ENCODE measurements around the gene GMIP.
A peak's percentile ranks its signal among the peaks of the same experiment; 100 is the strongest.

The GMIP gene

GRCh38 chr19:19661141-19661674 lies 17.8 kb upstream of the GMIP start:
- DNase-seq (ENCODE audit: low read depth in 2 of 2) = no peak

GRCh38 chr19:19659646-19660245 lies 16.3 kb upstream of the GMIP start:
- no peak for DNase-seq (ENCODE audit: low read depth in 2 of 2)

GRCh38 chr19:19657397-19657783 lies 13.9 kb upstream of the GMIP start:
- no peak for DNase-seq (ENCODE audit: low read depth in 2 of 2)

- no peak for DNase-seq (ENCODE audit: low read depth in 2 of 2)
Measured at GRCh38 chr19:19656451-19657396, 13.3 kb upstream of the GMIP start.

- DNase-seq (ENCODE audit: low read depth in 2 of 2) = no peak
Measured at GRCh38 chr19:19655641-19656343, 12.3 kb upstream of the GMIP start.

GRCh38 chr19:19655051-19655594 lies 11.7 kb upstream of the GMIP start:
- DNase-seq (ENCODE audit: low read depth in 2 of 2) = no peak

GRCh38 chr19:19654441-19654840 lies 11.0 kb upstream of the GMIP start:
- DNase-seq (ENCODE audit: low read depth in 2 of 2) = no peak

GRCh38 chr19:19653597-19654147 lies 10.2 kb upstream of the GMIP start:
- no peak for DNase-seq (ENCODE audit: low read depth in 2 of 2)

- no peak for DNase-seq (ENCODE audit: low read depth in 2 of 2)
Measured at GRCh38 chr19:19652482-19653295, 9.2 kb upstream of the GMIP start.

GRCh38 chr19:19651076-19651475 lies 7.6 kb upstream of the GMIP start:
- DNase-seq (ENCODE audit: low read depth in 2 of 2) = no peak

- DNase-seq (ENCODE audit: low read depth in 2 of 2) = no peak
Measured at GRCh38 chr19:19650331-19650730, 6.9 kb upstream of the GMIP start.

- no peak for DNase-seq (ENCODE audit: low read depth in 2 of 2)
Measured at GRCh38 chr19:19649580-19649995, 6.1 kb upstream of the GMIP start.

- no peak for DNase-seq (ENCODE audit: low read depth in 2 of 2)
Measured at GRCh38 chr19:19649155-19649554, 5.7 kb upstream of the GMIP start.

GRCh38 chr19:19647037-19647835 lies 3.8 kb upstream of the GMIP start:
- no peak for DNase-seq (ENCODE audit: low read depth in 2 of 2)

GRCh38 chr19:19645233-19645870 lies 1.9 kb upstream of the GMIP start:
- DNase-seq (ENCODE audit: low read depth in 2 of 2) = no peak

GRCh38 chr19:19644054-19644388 lies 564 bp upstream of the GMIP start:
- no peak for DNase-seq (ENCODE audit: low read depth in 2 of 2)

- peak in 1 of 2 experiments; percentile 47 for DNase-seq (ENCODE audit: low read depth in 2 of 2)
Measured at GRCh38 chr19:19642506-19643157, 825 bp downstream of the GMIP start.

- DNase-seq (ENCODE audit: low read depth in 2 of 2) = no peak
Measured at GRCh38 chr19:19637523-19638251, 5.8 kb downstream of the GMIP start.

- DNase-seq (ENCODE audit: low read depth in 2 of 2) = no peak
Measured at GRCh38 chr19:19637186-19637522, 6.3 kb downstream of the GMIP start.

Data from stimulated activated CD4-positive, alpha-beta T cell treated with anti-CD3 and anti-CD28 coated beads, Interleukin-12 subunit alpha, Interleukin-12 subunit beta, amount 100 ng/mL, for 24 hours (primary cell).